SK-N-SH treated with all-trans-retinoic acid at 6 μM for 48 hours (cell line): ENCODE measurements around the gene CPXM2.

Experiments used
- ATAC-seq: fragments of 200-7000 bp; cut with Tn5 transposase; 3 replicates; pipeline ENCODE4 v1.9.1; 2020; ENCODE audit warnings: mild to moderate bottlenecking, moderate library complexity
- ARNTL ChIP-seq: fragments of 450-650 bp; formaldehyde crosslinking; IDR thresholded peaks from 2 replicates; pipeline ENCODE4 v1.5.0; 2020; ENCODE audit warnings: low read depth, mild to moderate bottlenecking, moderate library complexity, borderline replicate concordance
- CREB5 ChIP-seq: fragments of 250-450 bp; sonication (Bioruptor Pico); IDR thresholded peaks from 2 replicates; pipeline ENCODE4 v1.5.1; 2020; ENCODE audit warnings: low read depth, mild to moderate bottlenecking, moderate library complexity
- CSDC2 ChIP-seq: fragments of 250-450 bp; sonication (Bioruptor Pico); IDR thresholded peaks from 2 replicates; pipeline ENCODE4 v1.5.0; 2020; ENCODE audit warnings: mild to moderate bottlenecking, moderate library complexity
- CSRNP3 ChIP-seq: fragments of 250-450 bp; sonication (Bioruptor Pico); IDR thresholded peaks from 2 replicates; pipeline ENCODE4 v1.5.1; 2021; ENCODE audit warnings: mild to moderate bottlenecking, moderate library complexity
- ESRRG ChIP-seq: fragments of 250-450 bp; sonication (Bioruptor Pico); IDR thresholded peaks from 2 replicates; pipeline ENCODE4 v1.6.1; 2021; ENCODE audit warnings: mild to moderate bottlenecking
- ISL1 ChIP-seq: fragments of 250-450 bp; sonication (Bioruptor Pico); IDR thresholded peaks from 2 replicates; pipeline ENCODE4 v2.1.2; 2022; ENCODE audit warnings: mild to moderate bottlenecking, moderate library complexity
- OSR1 ChIP-seq: fragments of 250-450 bp; sonication (Bioruptor Pico); IDR thresholded peaks from 2 replicates; pipeline ENCODE4 v1.8.0; 2022; ENCODE audit warnings: moderate library complexity, mild to moderate bottlenecking, inconsistent platforms
- PATZ1 ChIP-seq: fragments of 250-450 bp; sonication (Bioruptor Pico); IDR thresholded peaks from 2 replicates; pipeline ENCODE4 v1.8.0; 2020; ENCODE audit warnings: mild to moderate bottlenecking, moderate library complexity, borderline replicate concordance
- POU6F1 ChIP-seq: fragments of 250-450 bp; sonication (Bioruptor Pico); IDR thresholded peaks from 2 replicates; pipeline ENCODE4 v1.8.0; 2021; ENCODE audit warnings: low read depth, mild to moderate bottlenecking, moderate library complexity, borderline replicate concordance
- PPARA ChIP-seq: fragments of 250-450 bp; sonication (Bioruptor Pico); IDR thresholded peaks from 2 replicates; pipeline ENCODE4 v1.5.0; 2020; ENCODE audit warnings: mild to moderate bottlenecking, borderline replicate concordance
- RARB ChIP-seq: fragments of 250-450 bp; sonication (Bioruptor Pico); IDR thresholded peaks from 2 replicates; pipeline ENCODE4 v1.8.0; 2021; ENCODE audit warnings: mild to moderate bottlenecking, moderate library complexity
- SNAI2 ChIP-seq: fragments of 250-450 bp; sonication (Bioruptor Pico); IDR thresholded peaks from 2 replicates; pipeline ENCODE4 v1.5.0; 2020; ENCODE audit warnings: mild to moderate bottlenecking, moderate library complexity
- TCF4 ChIP-seq: fragments of 250-450 bp; sonication (Bioruptor Pico); IDR thresholded peaks from 2 replicates; pipeline ENCODE4 v1.8.0; 2021; ENCODE audit warnings: mild to moderate bottlenecking, moderate library complexity, borderline replicate concordance
- TOX ChIP-seq: fragments of 250-450 bp; sonication (Bioruptor Pico); IDR thresholded peaks from 2 replicates; pipeline ENCODE4 v1.8.0; 2021; ENCODE audit warnings: mild to moderate bottlenecking, moderate library complexity, borderline replicate concordance
- TSHZ2 ChIP-seq: fragments of 250-450 bp; sonication (Bioruptor Pico); IDR thresholded peaks from 2 replicates; pipeline ENCODE4 v1.5.0; 2020; ENCODE audit warnings: mild to moderate bottlenecking, moderate library complexity
- ZC3H10 ChIP-seq: fragments of 250-450 bp; sonication (Bioruptor Pico); IDR thresholded peaks from 2 replicates; pipeline ENCODE4 v1.5.1; 2021; ENCODE audit warnings: mild to moderate bottlenecking, moderate library complexity
- ZFP30 ChIP-seq: fragments of 450-650 bp; formaldehyde crosslinking; IDR thresholded peaks from 2 replicates; pipeline ENCODE4 v1.5.0; 2022; ENCODE audit warnings: mild to moderate bottlenecking, moderate library complexity
- ZNF565 ChIP-seq: fragments of 450-650 bp; formaldehyde crosslinking; conservative IDR thresholded peaks from 2 replicates; pipeline ENCODE4 v1.5.0; 2020; ENCODE audit warnings: low read depth, mild to moderate bottlenecking, moderate library complexity
- ZNF70 ChIP-seq: fragments of 450-650 bp; formaldehyde crosslinking; IDR thresholded peaks from 2 replicates; pipeline ENCODE4 v1.5.0; 2020; ENCODE audit warnings: mild to moderate bottlenecking, moderate library complexity
- ZNF8 ChIP-seq: fragments of 450-650 bp; formaldehyde crosslinking; IDR thresholded peaks from 2 replicates; pipeline ENCODE4 v1.5.0; 2020; ENCODE audit warnings: mild to moderate bottlenecking, moderate library complexity

The CPXM2 gene

GRCh38 chr10:123837756-123838155 is 53.9 kb downstream of the CPXM2 start:
- TF ChIP-seq CREB5 (CRISPR knock-in tag): no peak
- no peak for TF ChIP-seq ZNF8 (CRISPR knock-in tag)
- TF ChIP-seq PATZ1 (CRISPR knock-in tag): no peak
- TF ChIP-seq TCF4 (CRISPR knock-in tag): no peak
- ATAC-seq: no peak

GRCh38 chr10:123836418-123837145 is 55.0 kb downstream of the CPXM2 start:
- TF ChIP-seq PPARA (CRISPR knock-in tag) (no peak), POU6F1 (CRISPR knock-in tag) (no peak)
- no peak for ATAC-seq

- ATAC-seq: no peak
- TF ChIP-seq ISL1 (CRISPR knock-in tag) (no peak), ZNF70 (no peak), ZNF565 (CRISPR knock-in tag) (no peak), TOX (CRISPR knock-in tag) (no peak), ARNTL (no peak), CSDC2 (CRISPR knock-in tag) (no peak), SNAI2 (CRISPR knock-in tag) (no peak), ZFP30 (no peak), ZC3H10 (no peak), POU6F1 (CRISPR knock-in tag) (no peak), RARB (CRISPR knock-in tag) (no peak)
Measured at GRCh38 chr10:123835575-123835974, 56.0 kb downstream of the CPXM2 start.

GRCh38 chr10:123833170-123833850 is 58.3 kb downstream of the CPXM2 start:
- ATAC-seq: no peak
- TF ChIP-seq OSR1 (CRISPR knock-in tag) (no peak), CSRNP3 (CRISPR knock-in tag) (no peak), ZFP30 (no peak), ZNF565 (CRISPR knock-in tag) (no peak), TSHZ2 (CRISPR knock-in tag) (no peak), ZNF70 (no peak), ARNTL (no peak), ESRRG (no peak), CREB5 (CRISPR knock-in tag) (no peak), TCF4 (CRISPR knock-in tag) (no peak), SNAI2 (CRISPR knock-in tag) (no peak), POU6F1 (CRISPR knock-in tag) (no peak), TOX (CRISPR knock-in tag) (no peak), CSDC2 (CRISPR knock-in tag) (no peak)
